NCI-H2029 treated with DMSO at 0.1 percent for 48 hours (cell line): ENCODE measurements around the gene C5AR1.
"Not testable (repeated sequence)": the region's sequence is repeated elsewhere in the genome, so short reads cannot be mapped to it uniquely, and the experiment has no call there.

Experiments used
- DNase-seq: peaks from one replicate; lab custom pipeline; 2025; lab: John Stamatoyannopoulos, UW

The C5AR1 gene

DNA sequence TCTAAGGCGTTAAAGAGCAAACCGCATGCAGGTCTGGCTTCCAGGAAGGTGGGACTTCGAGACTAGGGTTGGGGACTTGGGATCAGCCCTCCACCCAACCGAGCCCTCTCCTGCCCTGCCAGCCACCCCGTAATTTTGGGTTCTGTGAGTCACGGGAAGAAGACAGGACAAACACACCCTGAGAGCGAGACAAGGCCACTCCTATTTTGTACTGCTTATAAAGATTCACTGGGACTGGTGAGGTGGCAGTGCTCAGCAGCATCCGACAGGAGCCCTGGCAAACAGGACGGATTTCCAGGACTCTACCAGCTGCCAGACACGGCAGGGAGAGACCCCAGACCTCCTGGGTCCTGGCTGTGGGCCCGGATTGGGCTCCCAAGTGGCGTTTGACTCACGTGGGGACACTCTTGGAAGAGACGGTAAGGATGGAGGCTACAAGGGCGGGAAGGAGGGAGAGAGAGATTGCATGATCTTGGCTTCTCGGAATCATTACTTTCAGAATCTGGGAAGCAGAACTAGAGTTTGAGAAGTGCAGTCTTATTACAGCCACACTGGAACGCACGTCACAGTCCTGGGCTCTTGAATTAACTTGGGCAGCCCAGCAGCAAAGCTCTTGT lies 22.4 kb downstream of the C5AR1 start, which contains the start of gene C5AR2:
Gene C5AR2 (plus strand): TSS at position 245 of the 617 bp plus-strand sequence. CDS start 8,625 bp downstream, outside the sequence.
- no peak for DNase-seq

DNA sequence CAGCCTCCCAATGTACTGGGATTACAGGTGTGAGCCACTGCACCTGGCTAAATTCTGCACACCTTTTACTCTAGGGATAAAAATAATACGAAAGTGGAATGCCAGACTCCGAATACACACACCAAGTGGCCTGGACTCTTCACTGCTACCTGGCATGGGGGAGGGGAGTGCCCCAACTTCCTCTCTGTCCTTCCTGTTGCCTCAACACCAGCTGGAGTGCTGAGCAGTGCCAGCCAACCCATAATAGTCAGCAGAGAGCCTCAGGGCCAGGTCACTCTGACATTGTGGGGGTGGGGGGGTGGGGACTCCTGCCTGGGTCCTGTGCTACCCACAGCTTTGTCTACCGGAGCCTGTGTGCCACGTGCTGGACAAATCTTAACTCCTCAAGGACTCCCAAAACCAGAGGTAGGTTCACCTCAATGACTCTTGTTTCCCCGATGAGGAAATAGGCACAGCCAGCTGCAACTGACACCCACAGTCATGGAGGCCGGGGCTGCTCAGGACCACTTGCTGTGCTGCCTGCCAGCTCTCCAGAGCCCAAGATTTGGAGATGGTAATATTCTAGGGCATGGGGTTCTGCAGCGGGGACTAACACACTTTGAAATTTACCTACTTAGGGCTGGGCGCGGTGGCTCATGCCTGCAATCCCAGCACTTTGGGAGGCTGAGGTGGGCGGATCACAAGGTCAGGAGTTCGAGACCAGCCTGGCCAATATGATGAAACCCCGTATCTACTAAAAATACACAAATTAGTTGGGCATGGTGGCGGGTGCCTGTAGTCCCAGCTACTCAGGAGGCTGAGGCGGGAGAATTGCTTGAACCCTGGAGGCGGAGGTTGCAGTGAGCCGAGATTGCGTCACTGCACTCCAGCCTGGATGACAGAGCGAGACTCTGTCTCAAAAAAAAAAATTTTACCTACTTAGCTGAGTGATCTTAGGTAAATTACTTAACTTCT lies 27.4 kb downstream of the C5AR1 start:
- DNase-seq, result peak; percentile 10

DNA sequence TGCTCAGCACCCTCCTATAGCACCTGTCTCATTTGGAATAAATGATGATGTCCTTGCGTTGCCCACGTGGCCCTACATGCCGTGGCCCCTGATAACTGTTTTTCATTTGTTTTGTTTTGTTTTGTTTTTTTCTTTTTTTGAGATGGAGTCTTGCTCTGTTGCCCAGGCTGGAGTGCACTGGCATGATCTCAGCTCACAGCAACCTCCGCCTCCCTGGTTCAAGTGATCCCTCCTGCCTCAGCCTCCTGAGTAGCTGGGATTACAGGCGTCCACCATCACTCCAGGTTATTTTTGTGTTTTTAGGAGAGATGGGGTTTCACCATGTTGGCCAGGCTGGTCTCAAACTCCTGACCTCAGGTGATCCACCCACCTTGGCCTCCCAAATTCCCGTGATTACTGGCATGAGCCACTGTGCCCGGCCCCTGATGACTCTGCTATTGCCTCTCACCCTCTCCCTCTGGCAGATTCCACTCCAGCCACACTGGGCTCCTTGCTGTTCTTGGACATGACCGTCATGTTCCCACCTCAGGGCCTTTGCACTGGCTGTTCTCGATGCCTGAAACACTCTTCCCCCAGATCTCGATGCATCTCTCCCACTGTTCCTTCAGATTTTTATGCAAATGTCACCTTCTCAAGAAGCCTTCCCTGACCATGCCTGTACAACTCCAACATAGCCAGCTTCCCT lies 29.7 kb downstream of the C5AR1 start:
- no peak for DNase-seq

DNA sequence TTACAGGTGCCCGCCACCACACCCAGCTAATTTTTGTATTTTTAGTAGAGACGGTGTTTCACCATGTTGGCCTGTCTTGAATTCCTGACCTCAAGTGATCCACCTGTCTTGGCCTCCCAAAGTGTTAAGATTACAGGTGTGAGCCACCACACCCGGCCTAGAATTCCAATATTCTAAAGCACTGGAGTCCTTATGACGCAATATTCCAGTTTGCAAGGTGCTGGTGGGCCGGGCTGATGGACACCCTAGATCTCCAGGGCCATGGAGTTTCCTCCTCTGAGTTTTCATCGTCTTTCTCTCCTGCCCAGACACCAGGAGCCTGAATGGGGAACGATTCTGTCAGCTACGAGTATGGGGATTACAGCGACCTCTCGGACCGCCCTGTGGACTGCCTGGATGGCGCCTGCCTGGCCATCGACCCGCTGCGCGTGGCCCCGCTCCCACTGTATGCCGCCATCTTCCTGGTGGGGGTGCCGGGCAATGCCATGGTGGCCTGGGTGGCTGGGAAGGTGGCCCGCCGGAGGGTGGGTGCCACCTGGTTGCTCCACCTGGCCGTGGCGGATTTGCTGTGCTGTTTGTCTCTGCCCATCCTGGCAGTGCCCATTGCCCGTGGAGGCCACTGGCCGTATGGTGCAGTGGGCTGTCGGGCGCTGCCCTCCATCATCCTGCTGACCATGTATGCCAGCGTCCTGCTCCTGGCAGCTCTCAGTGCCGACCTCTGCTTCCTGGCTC lies 31.0 kb downstream of the C5AR1 start:
- DNase-seq, result no peak

DNA sequence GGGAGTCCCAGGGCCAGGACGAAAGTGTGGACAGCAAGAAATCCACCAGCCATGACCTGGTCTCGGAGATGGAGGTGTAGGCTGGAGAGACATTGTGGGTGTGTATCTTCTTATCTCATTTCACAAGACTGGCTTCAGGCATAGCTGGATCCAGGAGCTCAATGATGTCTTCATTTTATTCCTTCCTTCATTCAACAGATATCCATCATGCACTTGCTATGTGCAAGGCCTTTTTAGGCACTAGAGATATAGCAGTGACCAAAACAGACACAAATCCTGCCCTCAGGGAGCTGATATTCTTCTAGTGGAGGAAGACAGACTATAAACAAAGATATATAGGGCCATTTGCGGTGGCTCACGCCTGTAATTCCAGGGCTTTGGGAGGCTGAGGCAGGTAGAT lies 32.1 kb downstream of the C5AR1 start:
- no peak for DNase-seq

DNA sequence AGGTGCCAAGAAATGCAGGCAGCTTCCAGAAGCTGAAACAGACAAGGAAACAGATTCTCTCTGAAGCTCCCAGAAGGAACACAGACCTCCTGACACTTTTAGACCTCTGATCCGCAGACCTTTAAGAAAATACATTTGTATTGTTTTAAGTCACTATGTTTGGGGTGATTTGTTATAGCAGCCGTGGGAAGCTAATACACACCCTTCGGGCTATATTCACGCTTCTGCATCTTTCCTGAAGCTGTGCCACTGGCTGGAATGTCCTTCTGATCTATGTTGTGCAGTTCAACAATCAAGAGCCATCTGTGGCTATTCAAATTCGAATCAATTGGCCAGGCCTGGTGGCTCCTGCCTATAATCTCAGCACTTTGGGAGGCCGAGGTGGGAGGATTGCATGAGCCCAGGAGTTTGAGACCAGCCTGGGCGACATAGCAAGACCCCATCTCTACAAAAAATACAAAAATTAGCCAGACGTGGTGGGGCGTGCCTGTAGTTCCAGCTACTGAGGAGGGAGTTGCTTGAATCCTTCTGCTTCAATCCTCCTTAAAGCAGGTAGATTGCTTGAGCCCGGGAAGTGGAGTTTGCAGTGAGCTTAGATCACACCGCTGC lies 33.6 kb downstream of the C5AR1 start:
- DNase-seq, result no peak

DNA sequence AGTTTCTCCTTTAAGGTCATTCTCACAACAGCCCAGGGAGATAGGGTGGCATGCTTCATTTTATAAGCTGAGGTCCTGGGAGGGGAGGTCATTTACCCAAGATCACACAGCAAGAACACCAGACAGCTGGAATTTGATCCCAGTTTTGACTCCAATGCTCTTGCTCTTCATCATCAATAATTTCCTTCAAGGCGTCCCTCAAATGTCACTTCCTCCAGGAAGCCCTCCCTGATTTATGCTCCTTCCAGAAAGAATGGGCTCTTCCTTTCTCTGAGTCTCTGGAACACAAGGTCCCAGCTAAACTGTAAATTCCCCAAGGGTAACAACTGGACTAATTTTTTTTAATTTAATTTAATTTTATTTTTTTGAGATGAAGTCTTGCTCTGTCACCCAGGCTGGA lies 34.8 kb downstream of the C5AR1 start:
- DNase-seq, result no peak

DNA sequence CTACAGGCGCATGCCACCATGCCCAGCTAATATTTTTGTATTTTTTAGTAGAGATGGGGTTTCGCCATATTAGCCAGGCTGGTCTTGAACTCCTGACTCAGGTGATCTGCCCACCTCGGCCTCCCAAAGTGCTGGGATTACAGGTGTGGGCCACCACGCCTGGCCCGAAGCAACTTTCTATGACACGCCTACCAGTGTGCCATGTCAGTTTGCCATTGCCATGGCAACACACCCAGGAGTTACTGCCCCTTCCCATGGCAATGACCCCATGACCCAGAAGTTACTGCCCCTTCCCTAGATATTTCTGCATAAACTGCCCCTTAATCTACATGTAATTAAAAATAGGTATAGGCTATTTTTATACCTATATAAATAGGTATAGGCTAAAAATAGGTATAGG lies 36.4 kb downstream of the C5AR1 start:
- not testable (repeated sequence) for DNase-seq

DNA sequence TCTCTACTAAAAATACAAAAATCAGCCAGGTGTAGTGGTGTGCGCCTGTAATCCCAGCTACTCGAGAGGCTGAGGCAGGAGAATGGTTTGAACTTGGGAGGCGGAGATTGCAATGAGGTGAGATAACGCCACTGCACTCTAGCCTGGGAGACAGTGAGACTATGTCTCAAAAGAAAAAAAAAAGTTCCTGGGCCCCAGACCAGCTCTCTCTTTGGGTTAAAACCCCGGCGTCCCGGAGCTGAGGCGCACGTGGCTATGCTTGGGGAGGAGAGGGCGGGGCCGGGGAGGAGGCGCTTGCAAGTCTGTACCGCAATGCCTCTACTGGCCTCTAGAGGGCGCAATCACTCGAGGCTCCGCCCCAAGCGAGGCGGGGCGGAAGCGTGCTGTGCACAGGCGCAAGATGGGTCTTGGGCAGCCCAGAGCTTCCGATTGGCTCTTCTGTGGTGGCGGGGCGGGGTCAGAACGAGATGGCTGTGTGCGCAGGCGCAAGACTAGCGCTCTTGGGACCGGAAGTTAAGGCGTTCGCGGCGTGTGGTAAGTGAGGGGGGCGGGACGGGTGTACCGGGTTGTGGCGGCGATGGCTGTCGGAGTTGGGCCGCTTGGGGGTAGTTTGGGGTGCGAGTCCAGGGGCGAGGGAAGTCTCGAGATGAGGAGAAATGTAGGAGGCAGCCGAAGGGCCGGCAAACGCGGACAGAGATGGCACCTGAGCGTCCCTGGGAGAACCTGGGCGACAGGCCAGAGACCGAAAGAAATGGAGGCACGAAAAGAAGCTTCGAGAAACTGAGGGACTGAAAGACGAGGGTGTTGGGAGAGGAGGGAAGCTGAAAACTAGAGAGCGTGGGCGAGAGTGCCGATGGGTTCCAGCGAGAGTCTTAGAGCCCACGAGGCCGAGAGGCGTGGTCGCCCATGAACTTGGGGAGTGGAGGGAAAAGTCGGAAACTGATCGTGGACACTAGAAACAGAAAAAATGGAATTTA lies 39.4 kb downstream of the C5AR1 start, which contains the start of gene DHX34:
Gene DHX34 (plus strand): TSS at position 497 of the 977 bp plus-strand sequence. CDS start 3,716 bp downstream, outside the sequence.
- DNase-seq, result peak; percentile 95

DNA sequence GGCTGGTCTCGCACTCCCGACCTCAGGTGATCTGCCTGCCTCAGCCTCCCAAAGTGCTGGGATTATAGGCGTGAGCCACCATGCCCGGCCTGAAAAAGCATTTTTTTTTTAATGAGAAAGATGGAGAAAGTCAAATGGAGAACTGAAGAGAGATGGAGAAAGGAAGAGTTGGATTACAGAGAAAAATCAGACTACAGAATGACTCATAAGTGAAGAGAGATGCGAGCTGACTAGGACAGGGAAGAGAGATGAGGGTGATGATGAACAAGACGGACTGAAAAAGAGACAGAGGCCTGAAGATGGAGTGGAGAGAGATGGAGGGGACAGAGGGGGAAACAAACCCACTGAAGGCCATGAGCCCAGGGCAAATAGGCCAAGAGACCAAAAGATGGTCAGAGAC lies 41.0 kb downstream of the C5AR1 start:
- no peak for DNase-seq

DNA sequence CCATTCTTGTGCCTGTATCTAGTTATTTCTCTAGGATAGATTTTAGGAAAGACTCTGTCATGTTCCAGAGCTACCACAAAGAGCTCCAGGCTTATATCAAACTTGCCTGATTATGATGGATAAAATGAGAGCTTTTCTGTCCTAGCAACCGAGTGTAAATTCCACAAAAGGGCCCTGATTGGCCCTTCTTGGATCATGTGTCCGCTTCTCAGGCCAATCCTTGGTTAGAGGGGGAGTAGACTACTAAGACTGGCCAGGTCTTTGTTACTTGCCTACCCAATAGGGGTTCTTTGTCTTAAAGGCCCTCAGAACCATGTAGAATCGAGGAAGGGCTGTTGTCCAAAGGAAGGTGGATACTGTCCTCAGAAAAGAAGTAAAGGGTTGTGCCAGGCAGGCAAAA lies 41.9 kb downstream of the C5AR1 start:
- DNase-seq, result no peak

DNA sequence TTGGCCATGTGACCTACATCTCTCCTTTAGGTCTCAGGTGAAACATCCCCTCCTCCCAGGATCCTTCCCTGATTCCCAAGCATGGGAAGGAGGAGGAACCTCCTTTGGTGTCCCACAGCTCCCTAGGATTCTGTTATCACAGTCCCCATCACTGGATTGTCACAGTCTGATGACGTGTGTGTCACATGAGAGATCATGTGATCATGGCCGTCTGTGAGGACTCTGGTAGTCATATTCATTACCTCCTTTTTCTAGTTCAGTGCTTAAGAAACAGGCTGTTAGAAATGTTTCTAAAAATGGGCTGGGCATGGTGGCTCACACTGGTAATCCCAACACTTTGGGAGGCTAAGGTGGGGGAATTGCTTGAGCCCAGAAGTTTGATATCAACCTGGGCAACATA lies 42.4 kb downstream of the C5AR1 start:
- no peak for DNase-seq

DNA sequence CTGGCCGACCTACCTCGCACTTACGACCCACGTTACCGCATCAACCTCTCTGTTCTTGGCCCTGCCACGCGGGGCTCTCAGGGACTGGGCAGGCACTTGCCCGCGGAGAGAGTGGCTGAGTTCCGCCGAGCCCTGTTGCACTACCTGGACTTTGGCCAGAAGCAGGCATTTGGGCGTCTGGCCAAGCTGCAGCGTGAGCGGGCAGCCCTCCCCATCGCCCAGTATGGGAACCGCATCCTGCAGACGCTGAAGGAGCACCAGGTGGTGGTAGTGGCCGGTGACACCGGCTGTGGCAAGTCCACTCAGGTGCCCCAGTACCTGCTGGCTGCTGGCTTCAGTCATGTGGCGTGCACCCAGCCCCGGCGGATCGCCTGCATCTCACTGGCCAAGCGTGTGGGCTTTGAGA lies 43.6 kb downstream of the C5AR1 start:
- peak; percentile 47 for DNase-seq

DNA sequence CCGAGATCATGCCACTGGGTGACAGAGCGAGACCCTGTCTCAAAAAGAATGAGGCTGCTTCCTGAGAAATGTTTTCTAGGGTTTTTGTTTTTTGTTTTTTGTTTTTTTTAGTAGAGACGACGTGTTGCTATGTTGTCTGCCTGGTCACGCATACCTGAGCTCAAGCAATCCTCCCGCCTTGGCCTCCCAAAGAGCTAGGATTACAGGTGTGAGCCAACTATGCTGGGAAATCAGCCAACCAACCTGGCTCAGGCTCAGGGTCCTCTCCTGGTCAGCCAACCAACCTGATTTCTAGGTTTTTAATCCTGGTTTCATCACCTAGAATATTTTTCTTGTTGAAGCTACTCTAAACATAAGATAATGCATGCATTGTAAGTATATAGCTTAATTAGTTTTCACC lies 47.2 kb downstream of the C5AR1 start:
- DNase-seq, result peak; percentile 47

DNA sequence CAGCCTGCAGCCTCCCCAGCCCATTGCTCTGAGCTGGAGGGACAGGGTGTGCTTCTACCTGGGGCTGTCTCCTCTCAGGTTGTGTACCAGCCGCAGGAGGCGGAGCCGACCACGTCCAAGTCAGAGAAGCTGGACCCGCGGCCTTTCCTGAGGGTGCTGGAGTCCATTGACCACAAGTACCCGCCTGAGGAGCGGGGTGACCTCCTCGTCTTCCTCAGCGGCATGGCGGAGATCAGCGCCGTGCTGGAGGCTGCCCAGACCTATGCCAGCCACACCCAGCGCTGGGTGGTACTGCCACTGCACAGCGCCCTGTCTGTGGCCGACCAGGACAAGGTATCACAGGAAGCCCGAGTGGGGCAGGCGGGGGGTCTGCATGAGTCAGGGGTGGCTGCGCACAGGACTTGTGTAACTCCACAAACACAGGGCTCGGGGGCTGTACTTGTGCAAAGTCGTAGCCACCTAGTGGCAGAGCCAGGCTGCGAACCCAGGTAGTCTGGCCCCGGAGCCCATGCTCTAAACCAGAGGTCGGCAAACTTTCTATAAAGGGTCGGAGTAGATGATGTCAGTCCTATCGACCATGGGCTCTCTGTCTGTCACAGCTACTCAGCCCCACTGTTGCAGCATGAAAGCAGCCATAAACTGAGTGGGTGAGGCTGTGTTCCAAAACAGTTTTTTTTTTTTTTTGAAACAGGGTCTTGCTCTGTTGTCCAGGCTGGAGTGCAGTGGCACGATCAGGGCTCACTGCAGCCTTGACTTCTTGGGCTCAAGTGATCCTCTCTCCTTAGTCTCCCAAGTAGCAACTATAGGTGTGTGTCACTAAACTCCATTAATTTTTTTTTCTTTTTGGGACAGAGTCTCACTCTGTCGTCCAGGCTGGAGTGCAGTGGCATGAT lies 48.4 kb downstream of the C5AR1 start:
- DNase-seq, result no peak

DNA sequence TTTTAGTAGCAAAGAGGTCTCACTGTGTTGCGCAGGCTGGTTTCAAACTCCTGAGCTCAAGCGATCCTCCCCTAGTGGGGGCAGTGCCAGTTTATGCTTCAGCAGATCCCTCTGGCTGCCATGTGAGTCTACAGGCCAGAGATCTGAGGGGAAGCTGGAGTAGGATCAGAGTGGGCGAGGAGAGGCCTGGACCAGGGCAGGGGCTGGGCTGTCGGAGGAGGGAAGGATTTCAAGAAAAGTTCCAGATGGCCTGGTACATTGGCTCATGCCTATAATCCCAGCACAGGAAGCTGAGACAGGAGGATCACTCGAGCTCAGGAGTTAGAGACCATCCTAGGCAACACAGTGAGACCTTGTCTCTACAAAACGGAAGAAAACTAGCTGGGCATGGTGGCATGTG lies 49.3 kb downstream of the C5AR1 start:
- no peak for DNase-seq

DNA sequence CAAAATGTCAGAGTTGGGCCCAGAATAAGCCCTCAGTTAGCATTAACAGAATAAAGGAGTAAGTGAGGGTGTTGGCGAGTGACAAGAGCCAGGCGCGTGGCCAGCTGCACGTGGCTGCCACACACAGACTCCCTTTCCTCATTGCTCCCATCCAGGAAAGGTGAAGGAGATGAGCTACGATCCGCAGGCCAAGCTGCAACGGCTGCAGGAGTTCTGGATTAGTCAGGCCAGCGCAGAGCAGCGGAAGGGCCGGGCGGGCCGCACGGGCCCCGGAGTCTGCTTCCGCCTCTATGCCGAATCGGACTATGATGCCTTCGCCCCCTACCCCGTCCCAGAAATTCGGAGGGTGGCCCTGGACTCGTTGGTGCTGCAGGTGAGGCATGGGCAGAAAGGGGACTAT lies 52.7 kb downstream of the C5AR1 start:
- DNase-seq, result no peak

DNA sequence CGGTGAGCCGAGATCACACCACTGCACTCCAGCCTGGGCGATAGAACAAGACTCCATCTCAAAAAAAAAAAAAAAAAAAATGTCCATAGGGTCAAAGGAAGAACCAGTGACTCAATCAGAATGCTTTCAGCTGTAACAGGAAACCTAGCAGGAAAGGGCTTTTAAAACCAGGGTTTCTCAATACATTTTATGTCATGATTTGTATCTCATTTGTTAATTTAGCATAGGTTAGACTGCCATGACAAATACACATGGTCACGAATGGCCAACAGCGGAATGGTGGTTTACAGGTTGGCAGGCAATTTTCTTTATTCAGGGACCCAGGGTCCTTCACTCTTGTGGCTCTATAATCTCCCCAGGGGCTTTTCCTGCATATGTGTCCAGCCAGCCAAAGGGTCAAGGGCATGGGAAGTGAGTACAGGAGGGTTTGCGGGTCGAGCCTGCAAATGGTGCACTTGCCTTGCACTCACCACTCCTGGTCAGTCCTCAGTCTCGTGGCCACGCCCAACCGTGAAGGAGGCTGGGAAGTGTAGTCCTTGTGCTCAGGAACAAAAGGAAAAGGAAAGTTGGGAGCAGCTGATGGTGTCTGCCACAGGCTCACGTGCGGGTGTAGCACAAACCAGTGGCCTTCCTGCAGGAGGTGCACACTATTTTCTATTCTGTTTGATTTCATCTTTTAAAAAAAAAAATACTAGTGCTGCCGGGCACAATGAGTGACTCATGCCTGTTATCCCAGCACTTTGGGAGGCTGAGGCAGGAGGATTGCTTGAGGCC lies 54.3 kb downstream of the C5AR1 start:
- DNase-seq, result no peak
